Stimulated activated effector memory CD8-positive, alpha-beta T cell treated with anti-CD3 and anti-CD28 coated beads, Interleukin-12 subunit alpha, Interleukin-12 subunit beta, amount 100 ng/mL, for 72 hours (primary cell): ENCODE data around the gene SPOCK3.

Experiments used
- ATAC-seq: fragments of 150-1000 bp; cut with Tn5 transposase; 2 replicates; pipeline ENCODE4 v1.10.0; 2021
- DNase-seq, 2 donors: peaks; one replicate each; pipeline ENCODE4 v3.0.0; 2021 to 2022; ENCODE audit warnings: low spot score in 2 of 2
- H3K27ac Mint-ChIP-seq: one replicate; pipeline ENCODE4 v1.8.0; 2022; ENCODE audit warnings: mild to moderate bottlenecking, mixed read lengths
- H3K36me3 Mint-ChIP-seq: one replicate; pipeline ENCODE4 v1.8.0; 2022; ENCODE audit warnings: mild to moderate bottlenecking, mixed read lengths
- H3K4me1 Mint-ChIP-seq: one replicate; pipeline ENCODE4 v1.8.0; 2022; ENCODE audit warnings: mixed read lengths
- H3K4me3 Mint-ChIP-seq: one replicate; pipeline ENCODE4 v1.8.0; 2022; ENCODE audit warnings: mild to moderate bottlenecking, mixed read lengths
- H3K9me3 Mint-ChIP-seq: one replicate; pipeline ENCODE4 v1.8.0; 2022; ENCODE audit warnings: mixed read lengths

Gene SPOCK3

GRCh38 chr4:167210166-167210565 lies 24.1 kb downstream of the SPOCK3 start:
- H3K4me3 Mint-ChIP-seq = no peak overlapping the region
- H3K27ac Mint-ChIP-seq = no peak overlapping the region
- ATAC-seq = no peak
- H3K4me1 Mint-ChIP-seq = no peaks in the 10 kb centered on the region
- H3K36me3 Mint-ChIP-seq = no peaks in the 10 kb centered on the region
- no peak for DNase-seq
- H3K9me3 Mint-ChIP-seq = peaks cover 3% of the 10 kb centered on the region

- DNase-seq = no peak
- H3K4me1 Mint-ChIP-seq = no peaks in the 10 kb centered on the region
Observed at GRCh38 chr4:167196344-167197012, 37.8 kb downstream of the SPOCK3 start.

GRCh38 chr4:167190379-167190778 lies 43.9 kb downstream of the SPOCK3 start:
- no peaks in the 10 kb centered on the region for H3K36me3 Mint-ChIP-seq
- no peak overlapping the region for H3K27ac Mint-ChIP-seq
- no peak for ATAC-seq
- H3K4me1 Mint-ChIP-seq = no peaks in the 10 kb centered on the region
- no peak overlapping the region for H3K4me3 Mint-ChIP-seq
- peaks cover 20% of the 10 kb centered on the region for H3K9me3 Mint-ChIP-seq
- no peak for DNase-seq

More at GRCh38 chr4:167196344-167197012, 37.8 kb downstream of the SPOCK3 start:
- H3K27ac Mint-ChIP-seq = no peak overlapping the region
- H3K36me3 Mint-ChIP-seq = no peaks in the 10 kb centered on the region
- no peak for ATAC-seq
- H3K4me3 Mint-ChIP-seq = no peak overlapping the region
- peaks cover 16% of the 10 kb centered on the region for H3K9me3 Mint-ChIP-seq

GRCh38 chr4:167185465-167185864 lies 48.8 kb downstream of the SPOCK3 start:
- no peak overlapping the region for H3K27ac Mint-ChIP-seq
- DNase-seq = no peak

GRCh38 chr4:167183036-167183435 lies 51.3 kb downstream of the SPOCK3 start:
- Mint-ChIP-seq H3K9me3 (peaks cover 10% of the 10 kb centered on the region), H3K36me3 (no peaks in the 10 kb centered on the region), H3K4me3 (no peak overlapping the region), H3K27ac (no peak overlapping the region), H3K4me1 (no peaks in the 10 kb centered on the region)
- DNase-seq = no peak
- ATAC-seq = no peak

More at GRCh38 chr4:167185465-167185864, 48.8 kb downstream of the SPOCK3 start:
- no peak for ATAC-seq
- no peak overlapping the region for H3K4me3 Mint-ChIP-seq
- H3K4me1 Mint-ChIP-seq = no peaks in the 10 kb centered on the region
- H3K36me3 Mint-ChIP-seq = no peaks in the 10 kb centered on the region
- peaks cover 3% of the 10 kb centered on the region for H3K9me3 Mint-ChIP-seq

- Mint-ChIP-seq H3K4me1 (no peaks in the 10 kb centered on the region), H3K9me3 (peaks cover 16% of the 10 kb centered on the region), H3K36me3 (no peaks in the 10 kb centered on the region), H3K4me3 (no peak overlapping the region), H3K27ac (no peak overlapping the region)
- ATAC-seq (no peak), DNase-seq (no peak)
Observed at GRCh38 chr4:167177925-167178324, 56.4 kb downstream of the SPOCK3 start.

- H3K4me1 Mint-ChIP-seq = no peaks in the 10 kb centered on the region
- peaks cover 16% of the 10 kb centered on the region for H3K9me3 Mint-ChIP-seq
- H3K36me3 Mint-ChIP-seq = no peaks in the 10 kb centered on the region
- ATAC-seq (no peak), DNase-seq (no peak)
- H3K4me3 Mint-ChIP-seq = no peak overlapping the region
- no peak overlapping the region for H3K27ac Mint-ChIP-seq
Observed at GRCh38 chr4:167176723-167177367, 57.4 kb downstream of the SPOCK3 start.

GRCh38 chr4:167171928-167172327 lies 62.4 kb downstream of the SPOCK3 start:
- no peak overlapping the region for H3K27ac Mint-ChIP-seq
- H3K9me3 Mint-ChIP-seq = peaks cover 17% of the 10 kb centered on the region
- no peaks in the 10 kb centered on the region for H3K36me3 Mint-ChIP-seq
- DNase-seq (no peak), ATAC-seq (no peak)
- no peaks in the 10 kb centered on the region for H3K4me1 Mint-ChIP-seq
- no peak overlapping the region for H3K4me3 Mint-ChIP-seq

- H3K9me3 Mint-ChIP-seq = peaks cover 10% of the 10 kb centered on the region
- ATAC-seq = no peak
Observed at GRCh38 chr4:167168611-167169010, 65.7 kb downstream of the SPOCK3 start.

GRCh38 chr4:167150587-167150986 lies 83.7 kb downstream of the SPOCK3 start:
- Mint-ChIP-seq H3K4me1 (no peaks in the 10 kb centered on the region), H3K36me3 (no peaks in the 10 kb centered on the region), H3K4me3 (no peak overlapping the region), H3K9me3 (peaks cover 19% of the 10 kb centered on the region), H3K27ac (no peak overlapping the region)
- no peak for DNase-seq
- no peak for ATAC-seq

More at GRCh38 chr4:167168611-167169010, 65.7 kb downstream of the SPOCK3 start:
- Mint-ChIP-seq H3K36me3 (no peaks in the 10 kb centered on the region), H3K4me3 (no peak overlapping the region), H3K4me1 (no peaks in the 10 kb centered on the region), H3K27ac (no peak overlapping the region)
- no peak for DNase-seq

GRCh38 chr4:167144605-167145004 lies 89.7 kb downstream of the SPOCK3 start:
- H3K36me3 Mint-ChIP-seq = no peaks in the 10 kb centered on the region
- H3K4me3 Mint-ChIP-seq = no peak overlapping the region
- H3K4me1 Mint-ChIP-seq = no peaks in the 10 kb centered on the region
- ATAC-seq = no peak
- no peak overlapping the region for H3K27ac Mint-ChIP-seq
- H3K9me3 Mint-ChIP-seq = peaks cover 26% of the 10 kb centered on the region
- no peak for DNase-seq

- no peak overlapping the region for H3K4me3 Mint-ChIP-seq
Observed at GRCh38 chr4:167143018-167143417, 91.3 kb downstream of the SPOCK3 start.

GRCh38 chr4:167136270-167136669 lies 98.0 kb downstream of the SPOCK3 start:
- DNase-seq (no peak), ATAC-seq (no peak)
- no peaks in the 10 kb centered on the region for H3K36me3 Mint-ChIP-seq
- no peak overlapping the region for H3K27ac Mint-ChIP-seq
- peaks cover 10% of the 10 kb centered on the region for H3K9me3 Mint-ChIP-seq
- H3K4me3 Mint-ChIP-seq = no peak overlapping the region
- H3K4me1 Mint-ChIP-seq = no peaks in the 10 kb centered on the region

More at GRCh38 chr4:167143018-167143417, 91.3 kb downstream of the SPOCK3 start:
- no peak for ATAC-seq
- no peaks in the 10 kb centered on the region for H3K36me3 Mint-ChIP-seq
- no peaks in the 10 kb centered on the region for H3K4me1 Mint-ChIP-seq
- peaks cover 26% of the 10 kb centered on the region for H3K9me3 Mint-ChIP-seq
- no peak for DNase-seq
- H3K27ac Mint-ChIP-seq = no peak overlapping the region

- no peaks in the 10 kb centered on the region for H3K4me1 Mint-ChIP-seq
Observed at GRCh38 chr4:167129146-167129545, 105.1 kb downstream of the SPOCK3 start.

GRCh38 chr4:167119392-167119791 lies 114.9 kb downstream of the SPOCK3 start:
- H3K27ac Mint-ChIP-seq = no peak overlapping the region
- H3K4me3 Mint-ChIP-seq = no peak overlapping the region
- H3K4me1 Mint-ChIP-seq = no peaks in the 10 kb centered on the region
- DNase-seq (no peak), ATAC-seq (no peak)
- no peaks in the 10 kb centered on the region for H3K36me3 Mint-ChIP-seq
- peaks cover 20% of the 10 kb centered on the region for H3K9me3 Mint-ChIP-seq

More at GRCh38 chr4:167129146-167129545, 105.1 kb downstream of the SPOCK3 start:
- ATAC-seq = no peak
- peaks cover 17% of the 10 kb centered on the region for H3K9me3 Mint-ChIP-seq
- no peak overlapping the region for H3K4me3 Mint-ChIP-seq
- no peak for DNase-seq
- H3K36me3 Mint-ChIP-seq = no peaks in the 10 kb centered on the region
- H3K27ac Mint-ChIP-seq = no peak overlapping the region

- Mint-ChIP-seq H3K4me1 (no peaks in the 10 kb centered on the region), H3K27ac (no peak overlapping the region), H3K9me3 (peaks cover 21% of the 10 kb centered on the region), H3K36me3 (no peaks in the 10 kb centered on the region), H3K4me3 (no peak overlapping the region)
- ATAC-seq (no peak), DNase-seq (no peak)
Observed at GRCh38 chr4:167117273-167117672, 117.0 kb downstream of the SPOCK3 start.
